Measurements from ENCODE around the gene MLLT6. TPM values are rescaled to one million over a fixed set of nuclear protein-coding genes. Genes with fewer than 3 reads are reported as not detected.

MLLT6 gene
- total and polyA plus RNA-seq, 2 of the 13 experiments (the other 11 are each of a cell fraction or from before 2014, with no cell fraction given): 50.7 to 69.5 TPM

GRCh38 chr17:38674749-38675615 is 30.1 kb upstream of the MLLT6 start, which contains the start of gene EPOP:
TSS of gene EPOP (minus strand) at chr17:38674957. CDS start at chr17:38674495, 462 bp downstream.
- WGBS (ENCODE audit: low lambda C conversion rate): 12% methylated on average over 34 of the region's 80 CpGs
- POLR2A ChIA-PET: interaction anchor here (0.7 to 5.2 kb wide), 15 partner anchors 13 to 122 kb away, joined by 3 to 88 read pairs (median 4); partner anchors contain the start of genes MLLT6, PSMB3 and SRCIN1
- Histone ChIP-seq H3K79me2 (ENCODE audit: insufficient read depth, low read length) (peaks cover 14% of the 10 kb centered on the region), H4K20me1 (ENCODE audit: insufficient read depth, low read length) (peaks cover 7% of the 10 kb centered on the region), H3K9ac (ENCODE audit: insufficient read depth, low read depth, low read length) (peak within 1 kb of the TSS; percentile 83), H2AFZ (ENCODE audit: low read length) (no peak within 1 kb of the TSS), H3K9me3 (ENCODE audit: low read length) (no peaks in the 10 kb centered on the region), H3K4me1 (ENCODE audit: insufficient read depth, low read length) (peaks cover 77% of the 10 kb centered on the region), H3K4me3 (replicated peaks in 1 of 3; ENCODE audit: insufficient read depth in 1 of 3, low read depth in 2 of 3, low read length in 3 of 3) (peak within 1 kb of the TSS; percentile 75 to 94 (median 89)), H3K4me2 (ENCODE audit: low read depth, low read length) (peak within 1 kb of the TSS; percentile 99), H3K27me3 (ENCODE audit: control insufficient read depth in 1 of 2, insufficient read depth in 2 of 2, low read length in 2 of 2) (peaks cover 2 to 6% of the 10 kb centered on the region in 2 experiments; a peak in 4 of 5 replicates), H3K36me3 (replicated peaks in 1 of 2; ENCODE audit: control insufficient read depth in 1 of 2, insufficient read depth in 2 of 2, low read length in 2 of 2) (no peaks in the 10 kb centered on the region), H3K27ac (ENCODE audit: extremely low read length, insufficient read depth, low read length) (peak within 1 kb of the TSS; percentile 60)
- CTCF ChIA-PET (ENCODE audit: low intra/inter-chr PET ratio, low total read pairs): no interaction called here
- ATAC-seq (peak; percentile 82), DNase-seq (ENCODE audit: low spot score) (peak; percentile 86), FAIRE-seq (no peak)
- BruUV-seq (replicated peaks): TSS peak; percentile 82
- in situ Hi-C loops (cut with HindIII; ENCODE audit: extremely low pct_ligation_motif_present, low pct_unique_long_range_greater_than_20kb): loop anchor here (5.0 kb wide), 1 partner anchor 57 kb away; the partner anchor contains the start of gene CISD3
- intact Hi-C loops (cut with micrococcal nuclease; ENCODE audit: unreplicated experiment): no loop called here
- no peak for TF ChIP-seq RNF219 (CRISPR knock-in tag; IDR thresholded peaks at IDR 0.05)
- TF ChIP-seq DPF2 (CRISPR knock-in tag; IDR thresholded peaks at IDR 0.05; ENCODE audit: borderline replicate concordance, low read depth): no peak
- 0 out of 2 replicates have a peak, but pooled peaks have one; percentile 33 for TF ChIP-seq ZSCAN25 (CRISPR knock-in tag; IDR thresholded peaks at IDR 0.05)
- TF ChIP-seq ZNF543 (CRISPR knock-in tag; IDR thresholded peaks at IDR 0.05): no peak; the same call in 1 of the 2 replicates
- TF ChIP-seq ZNF264 (CRISPR knock-in tag; IDR thresholded peaks at IDR 0.05): peak; percentile 60; the same call in 1 of the 2 replicates
- TF ChIP-seq ZNF557 (CRISPR knock-in tag; IDR thresholded peaks at IDR 0.05): peak; percentile 96
- no peak for TF ChIP-seq KAT2B (IDR thresholded peaks at IDR 0.05; ENCODE audit: borderline replicate concordance, low read depth, low read length)
- TF ChIP-seq, protein P1, sequence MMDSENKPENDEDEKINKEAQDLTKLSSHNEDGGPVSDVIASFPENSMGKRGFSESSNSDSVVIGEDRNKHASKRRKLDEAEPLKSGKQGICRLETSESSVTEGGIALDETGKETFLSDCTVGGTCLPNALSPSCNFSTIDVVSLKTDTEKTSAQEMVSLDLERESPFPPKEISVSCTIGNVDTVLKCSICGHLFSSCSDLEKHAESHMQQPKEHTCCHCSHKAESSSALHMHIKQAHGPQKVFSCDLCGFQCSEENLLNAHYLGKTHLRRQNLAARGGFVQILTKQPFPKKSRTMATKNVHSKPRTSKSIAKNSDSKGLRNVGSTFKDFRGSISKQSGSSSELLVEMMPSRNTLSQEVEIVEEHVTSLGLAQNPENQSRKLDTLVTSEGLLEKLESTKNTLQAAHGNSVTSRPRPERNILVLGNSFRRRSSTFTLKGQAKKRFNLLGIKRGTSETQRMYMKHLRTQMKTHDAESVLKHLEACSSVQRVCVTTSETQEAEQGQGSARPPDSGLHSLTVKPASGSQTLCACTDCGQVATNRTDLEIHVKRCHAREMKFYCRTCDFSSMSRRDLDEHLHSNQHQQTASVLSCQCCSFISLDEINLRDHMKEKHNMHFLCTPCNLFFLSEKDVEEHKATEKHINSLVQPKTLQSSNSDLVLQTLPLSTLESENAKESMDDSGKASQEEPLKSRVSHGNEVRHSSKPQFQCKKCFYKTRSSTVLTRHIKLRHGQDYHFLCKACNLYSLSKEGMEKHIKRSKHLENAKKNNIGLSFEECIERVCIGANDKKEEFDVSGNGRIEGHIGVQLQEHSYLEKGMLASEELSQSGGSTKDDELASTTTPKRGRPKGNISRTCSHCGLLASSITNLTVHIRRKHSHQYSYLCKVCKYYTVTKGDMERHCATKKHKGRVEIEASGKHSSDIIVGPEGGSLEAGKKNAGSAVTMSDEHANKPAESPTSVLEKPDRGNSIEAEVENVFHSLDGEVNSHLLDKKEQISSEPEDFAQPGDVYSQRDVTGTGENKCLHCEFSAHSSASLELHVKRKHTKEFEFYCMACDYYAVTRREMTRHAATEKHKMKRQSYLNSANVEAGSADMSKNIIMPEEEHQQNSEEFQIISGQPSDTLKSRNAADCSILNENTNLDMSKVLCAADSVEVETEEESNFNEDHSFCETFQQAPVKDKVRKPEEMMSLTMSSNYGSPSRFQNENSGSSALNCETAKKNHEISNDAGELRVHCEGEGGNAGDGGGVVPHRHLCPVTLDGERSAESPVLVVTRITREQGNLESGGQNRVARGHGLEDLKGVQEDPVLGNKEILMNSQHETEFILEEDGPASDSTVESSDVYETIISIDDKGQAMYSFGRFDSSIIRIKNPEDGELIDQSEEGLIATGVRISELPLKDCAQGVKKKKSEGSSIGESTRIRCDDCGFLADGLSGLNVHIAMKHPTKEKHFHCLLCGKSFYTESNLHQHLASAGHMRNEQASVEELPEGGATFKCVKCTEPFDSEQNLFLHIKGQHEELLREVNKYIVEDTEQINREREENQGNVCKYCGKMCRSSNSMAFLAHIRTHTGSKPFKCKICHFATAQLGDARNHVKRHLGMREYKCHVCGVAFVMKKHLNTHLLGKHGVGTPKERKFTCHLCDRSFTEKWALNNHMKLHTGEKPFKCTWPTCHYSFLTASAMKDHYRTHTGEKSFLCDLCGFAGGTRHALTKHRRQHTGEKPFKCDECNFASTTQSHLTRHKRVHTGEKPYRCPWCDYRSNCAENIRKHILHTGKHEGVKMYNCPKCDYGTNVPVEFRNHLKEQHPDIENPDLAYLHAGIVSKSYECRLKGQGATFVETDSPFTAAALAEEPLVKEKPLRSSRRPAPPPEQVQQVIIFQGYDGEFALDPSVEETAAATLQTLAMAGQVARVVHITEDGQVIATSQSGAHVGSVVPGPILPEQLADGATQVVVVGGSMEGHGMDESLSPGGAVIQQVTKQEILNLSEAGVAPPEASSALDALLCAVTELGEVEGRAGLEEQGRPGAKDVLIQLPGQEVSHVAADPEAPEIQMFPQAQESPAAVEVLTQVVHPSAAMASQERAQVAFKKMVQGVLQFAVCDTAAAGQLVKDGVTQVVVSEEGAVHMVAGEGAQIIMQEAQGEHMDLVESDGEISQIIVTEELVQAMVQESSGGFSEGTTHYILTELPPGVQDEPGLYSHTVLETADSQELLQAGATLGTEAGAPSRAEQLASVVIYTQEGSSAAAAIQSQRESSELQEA (CRISPR knock-in tag; IDR thresholded peaks at IDR 0.05; ENCODE audit: not compliant biosample characterization): no peak
- no peak for TF ChIP-seq JUN (CRISPR knock-in tag; IDR thresholded peaks at IDR 0.05)
- TF ChIP-seq MAFK (conservative IDR thresholded peaks at IDR 0.05 in 1 of 2, IDR thresholded peaks at IDR 0.05 in 1 of 2; ENCODE audit: low read length in 2 of 2): no peak
- peak; percentile 67 for TF ChIP-seq ZNF782 (CRISPR knock-in tag; IDR thresholded peaks at IDR 0.05; ENCODE audit: borderline replicate concordance)
- peak; percentile 90; the same call in 1 of the 2 replicates for TF ChIP-seq ZNF598 (CRISPR knock-in tag; IDR thresholded peaks at IDR 0.05; ENCODE audit: borderline replicate concordance)

All from HepG2 (cell line).